Right lobe of liver (tissue), 6 donors: ENCODE results near the gene TP53I11. TPM values are rescaled to one million over a fixed set of nuclear protein-coding genes. Genes with fewer than 3 reads are reported as not detected.

Experiments
- ATAC-seq, 4 donors: fragments of 200-7000 bp; cut with Tn5 transposase; one replicate each; pipeline ENCODE4 v1.9.1; 2020; ENCODE audit warnings: mild to moderate bottlenecking in 4 of 4, moderate library complexity in 4 of 4
- DNase-seq, 3 donors: peaks; one replicate each; pipeline ENCODE4 v3.0.0-alpha.2; 2020
- H3K27ac ChIP-seq, 3 donors: fragments of 200-600 bp; one replicate each; pipeline ENCODE4 v1.8.0; 2022
- H3K27me3 ChIP-seq, 2 donors: fragments of 200-600 bp; one replicate each; pipeline ENCODE4 v1.8.0; 2022
- H3K36me3 ChIP-seq, 4 donors: fragments of 200-600 bp; sonication (generic) in 1 of 4; one replicate each; pipeline versions ENCODE4 v1.5.1 to v1.8.0; 2017 to 2022; ENCODE audit warnings: control low read depth in 1 of 4
- H3K4me1 ChIP-seq, 4 donors: fragments of 200-600 bp; sonication (generic) in 1 of 4; one replicate each; pipeline versions ENCODE4 v1.5.1 to v1.8.0; 2017 to 2022; ENCODE audit warnings: control low read depth in 1 of 4
- H3K4me3 ChIP-seq, 3 donors: fragments of 200-600 bp; one replicate each; pipeline ENCODE4 v1.8.0; 2022
- H3K9me3 ChIP-seq, 4 donors: fragments of 200-600 bp; sonication (generic) in 1 of 4; one replicate each; pipeline versions ENCODE4 v1.5.1 to v1.8.0; 2017 to 2022; ENCODE audit warnings: control low read depth in 1 of 4
- CTCF ChIP-seq, 4 donors: fragments of 200-600 bp in 3 of 4; fragments of 450-650 bp in 1 of 4; IDR thresholded peaks; one replicate each; pipeline versions ENCODE4 v1.5.1 to v1.8.0; 2016 to 2022; ENCODE audit warnings: antibody characterized with exemption in 4 of 4, mild to moderate bottlenecking in 2 of 4
- POLR2A ChIP-seq: fragments of 450-650 bp; IDR thresholded peaks from one replicate; pipeline ENCODE4 v1.6.1; 2017; ENCODE audit warnings: antibody characterized with exemption, mild to moderate bottlenecking
- WGBS: methylation state at CpG from one replicate; pipeline ENCODE4 v1.1.6; 2018; ENCODE audit warnings: low coverage, low lambda C conversion rate; ENCODE audit not compliant: insufficient coverage; ENCODE audit errors: missing lambda C conversion rate; 5-methylcytosine and 5-hydroxymethylcytosine counted together
- intact Hi-C, 2 donors: fragments of 100-400 bp; cut with DNase I; formaldehyde crosslinking; loops; one replicate each; pipeline versions ENCODE4 v1.11.2 to v1.14.1; 2022
- total RNA-seq, 6 experiments: library from RNA; depleted of rRNA in 2 of 6; stranded (reverse); fragments of >200 nt in 2 of 6; fragmentation: NEBNext Ultra II Directional in 3 of 6; extraction: Animal tissue kit (Norgen Biotek cat#: 25700) in 3 of 6; gene quantifications; one replicate each; pipeline versions ENCODE4 v1.1.0 to v1.2.4, GENCODE V29; 2016 to 2023
- donor health status: DM: no; HTN: yes; CAD: no.
- donor health status: DM: no; HTN: no; CAD: no.
- donor health status: DM: no; HTN: no; CAD: no.
- donor health status: DM: no; HTN: yes; CAD: no.
- donor health status: DM: no; HTN: yes; CAD: no.

The TP53I11 gene
- total RNA-seq, 6 experiments from 2014 or later = 5.7 to 22.1 (median 12.2) TPM

GRCh38 chr11:44941259-44942021 is 9.2 kb downstream of the TP53I11 start:
- Histone ChIP-seq H3K4me1 (no peaks in the 10 kb centered on the region), H3K27ac (no peak overlapping the region), H3K4me3 (no peak overlapping the region), H3K27me3 (no peaks in the 10 kb centered on the region), H3K9me3 (no peaks in the 10 kb centered on the region), H3K36me3 (no peaks in the 10 kb centered on the region)
- intact Hi-C loops = no loop called here
- ATAC-seq = no peak
- TF ChIP-seq CTCF (IDR thresholded peaks at IDR 0.05) (no peak), POLR2A (no peak)
- 60% methylated on average over 9 of the region's 12 CpGs for WGBS
- DNase-seq = no peak

GRCh38 chr11:44940835-44941234 is 9.8 kb downstream of the TP53I11 start:
- Histone ChIP-seq H3K4me3 (no peak overlapping the region), H3K9me3 (no peaks in the 10 kb centered on the region), H3K27me3 (no peaks in the 10 kb centered on the region), H3K36me3 (no peaks in the 10 kb centered on the region), H3K4me1 (no peaks in the 10 kb centered on the region), H3K27ac (no peak overlapping the region)
- TF ChIP-seq CTCF (IDR thresholded peaks at IDR 0.05) (no peak), POLR2A (no peak)
- no peak for DNase-seq
- WGBS = 67% methylated on average over 2 of the region's 9 CpGs
- intact Hi-C loops = no loop called here
- ATAC-seq = no peak

GRCh38 chr11:44940404-44940803 is 10.3 kb downstream of the TP53I11 start:
- DNase-seq (no peak), ATAC-seq (no peak)
- H3K9me3 ChIP-seq = no peaks in the 10 kb centered on the region
- H3K36me3 ChIP-seq = no peaks in the 10 kb centered on the region
- no peak overlapping the region for H3K4me3 ChIP-seq
- TF ChIP-seq POLR2A = no peak
- no peak for TF ChIP-seq CTCF (IDR thresholded peaks at IDR 0.05)
- WGBS = 76% methylated on average over 7 of the region's 7 CpGs
- H3K27ac ChIP-seq = no peak overlapping the region
- no peaks in the 10 kb centered on the region for H3K4me1 ChIP-seq
- intact Hi-C loops = no loop called here
- H3K27me3 ChIP-seq = no peaks in the 10 kb centered on the region

- H3K4me3 ChIP-seq = no peak overlapping the region
- DNase-seq (no peak), ATAC-seq (peak in 2 of 4 donors; percentile 15 to 35)
- H3K27ac ChIP-seq = no peak overlapping the region
- intact Hi-C loops = loop anchor here (10.0 kb wide), 3 partner anchors 345 to 395 kb away; partner anchors contain the start of gene SYT13 (in 1 of the 2)
- H3K36me3 ChIP-seq = no peaks in the 10 kb centered on the region
- TF ChIP-seq POLR2A (no peak), CTCF (IDR thresholded peaks at IDR 0.05) (peak in 1 of 4 donors; percentile 9)
- WGBS = 61% methylated on average over 20 of the region's 22 CpGs
- H3K27me3 ChIP-seq = no peaks in the 10 kb centered on the region
- H3K9me3 ChIP-seq = no peaks in the 10 kb centered on the region
- no peaks in the 10 kb centered on the region for H3K4me1 ChIP-seq
Observed at GRCh38 chr11:44939673-44940395, 10.8 kb downstream of the TP53I11 start.
